Stimulated activated CD8-positive, alpha-beta memory T cell treated with anti-CD3 and anti-CD28 coated beads, Interleukin-12 subunit alpha, Interleukin-12 subunit beta, amount 100 ng/mL, for 4 hours (primary cell): Measurements from ENCODE around the gene TUBGCP2.

Experiments used
- DNase-seq: peaks from one replicate; pipeline ENCODE4 v3.0.0-alpha.2; 2020; ENCODE audit warnings: low read depth

Gene TUBGCP2

GRCh38 chr10:133343558-133343957 lies 34.9 kb upstream of the TUBGCP2 start:
- no peak for DNase-seq

DNA sequence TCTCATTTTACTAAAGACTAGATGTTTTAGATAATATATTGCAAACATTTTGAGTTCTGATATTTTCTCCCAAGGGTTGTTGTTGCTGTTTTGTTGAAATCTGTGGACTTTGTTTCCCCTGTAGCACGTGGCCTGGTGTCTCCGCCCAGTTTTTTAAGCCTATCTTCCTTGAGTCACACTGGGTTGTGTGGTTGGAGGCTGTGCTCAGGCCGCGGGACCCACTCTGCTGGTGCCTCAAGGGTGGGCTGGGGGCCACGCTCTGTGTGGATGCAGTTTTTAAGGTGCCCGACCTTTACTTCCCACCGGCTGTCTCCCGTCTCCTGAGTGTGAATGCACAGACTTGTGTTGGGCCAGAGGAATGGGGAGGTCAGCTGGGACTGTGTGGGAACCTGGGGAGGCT lies 34.3 kb upstream of the TUBGCP2 start:
- no peak for DNase-seq

- no peak for DNase-seq
These were observed 33.3 kb upstream of the TUBGCP2 start for GRCh38 chr10:133341983-133342382.

DNA sequence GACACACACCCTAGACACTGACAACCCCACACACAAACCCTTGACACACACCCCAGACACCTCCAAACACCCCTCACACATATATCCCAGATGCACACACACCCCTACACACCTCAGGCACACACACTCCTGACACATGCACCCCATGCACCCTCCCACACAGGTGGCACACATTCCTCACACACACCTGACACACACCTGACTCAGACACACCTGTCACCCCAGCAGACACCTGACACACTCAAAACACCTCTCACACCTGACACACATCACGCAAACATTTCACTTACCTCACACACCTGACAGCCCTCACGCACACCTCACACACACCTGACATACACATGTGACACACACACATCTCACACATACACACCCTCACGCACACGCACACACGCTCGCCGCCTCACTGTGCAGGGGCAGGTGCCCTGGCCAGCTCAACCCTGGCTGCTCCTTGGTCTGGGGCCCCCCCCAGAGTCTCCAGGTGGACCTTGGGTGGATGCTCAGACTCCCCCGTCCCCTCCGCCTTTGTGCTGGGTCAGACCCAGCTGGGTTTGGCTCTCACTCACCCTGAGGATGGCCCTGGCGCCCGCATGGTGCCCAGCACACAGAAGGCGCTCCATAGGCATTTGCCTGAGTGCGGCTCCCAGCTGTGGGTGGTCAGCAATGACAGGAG lies 31.2 kb upstream of the TUBGCP2 start:
- DNase-seq, result no peak

GRCh38 chr10:133338080-133339071 lies 29.7 kb upstream of the TUBGCP2 start:
- no peak for DNase-seq

GRCh38 chr10:133337370-133337725 lies 28.7 kb upstream of the TUBGCP2 start:
- DNase-seq, result no peak

DNA sequence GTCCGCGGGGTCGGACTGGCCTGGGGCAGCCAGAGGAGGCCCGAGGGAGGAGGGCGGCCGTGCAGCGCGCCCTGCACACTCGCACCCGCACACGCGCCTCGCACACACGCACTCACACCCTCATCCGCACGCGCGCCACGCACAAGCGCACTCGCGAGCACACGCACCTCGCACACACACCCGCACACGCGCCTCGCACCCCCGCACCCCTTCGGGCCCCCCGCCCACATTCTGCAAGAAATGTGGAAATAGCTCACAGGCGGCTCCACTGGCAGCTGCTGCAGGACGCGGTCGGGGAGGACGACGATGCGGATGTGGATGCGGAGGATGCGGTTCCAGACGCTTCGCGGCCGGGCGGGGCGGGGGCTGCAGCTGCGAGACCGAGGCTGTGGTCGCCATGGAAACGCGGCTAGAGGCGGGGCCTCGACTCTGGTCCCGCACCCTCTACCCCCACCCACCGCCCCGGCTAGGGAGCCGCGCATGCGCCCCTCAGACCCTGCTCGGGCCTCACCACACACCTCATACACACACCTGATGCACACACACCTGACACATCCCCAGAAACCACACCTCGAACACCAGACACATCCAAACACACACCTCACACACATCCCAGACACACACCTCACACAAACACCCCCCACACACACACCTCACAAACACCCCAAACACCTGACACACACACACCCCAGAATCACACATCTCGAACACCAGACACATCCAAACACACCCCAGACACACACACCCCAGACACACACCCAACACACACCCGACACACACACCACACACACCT lies 28.1 kb upstream of the TUBGCP2 start, which contains the start of gene CALY:
Gene CALY, minus strand, starts transcription at position 320 of the 793 bp plus-strand sequence. CDS start 7,907 bp downstream, outside the sequence.
- DNase-seq, result peak; percentile 65

GRCh38 chr10:133336118-133336576 lies 27.5 kb upstream of the TUBGCP2 start:
- no peak for DNase-seq

GRCh38 chr10:133335246-133336117 lies 26.8 kb upstream of the TUBGCP2 start:
- peak; percentile 71 for DNase-seq

GRCh38 chr10:133334503-133335245 lies 26.0 kb upstream of the TUBGCP2 start:
- DNase-seq, result no peak

DNA sequence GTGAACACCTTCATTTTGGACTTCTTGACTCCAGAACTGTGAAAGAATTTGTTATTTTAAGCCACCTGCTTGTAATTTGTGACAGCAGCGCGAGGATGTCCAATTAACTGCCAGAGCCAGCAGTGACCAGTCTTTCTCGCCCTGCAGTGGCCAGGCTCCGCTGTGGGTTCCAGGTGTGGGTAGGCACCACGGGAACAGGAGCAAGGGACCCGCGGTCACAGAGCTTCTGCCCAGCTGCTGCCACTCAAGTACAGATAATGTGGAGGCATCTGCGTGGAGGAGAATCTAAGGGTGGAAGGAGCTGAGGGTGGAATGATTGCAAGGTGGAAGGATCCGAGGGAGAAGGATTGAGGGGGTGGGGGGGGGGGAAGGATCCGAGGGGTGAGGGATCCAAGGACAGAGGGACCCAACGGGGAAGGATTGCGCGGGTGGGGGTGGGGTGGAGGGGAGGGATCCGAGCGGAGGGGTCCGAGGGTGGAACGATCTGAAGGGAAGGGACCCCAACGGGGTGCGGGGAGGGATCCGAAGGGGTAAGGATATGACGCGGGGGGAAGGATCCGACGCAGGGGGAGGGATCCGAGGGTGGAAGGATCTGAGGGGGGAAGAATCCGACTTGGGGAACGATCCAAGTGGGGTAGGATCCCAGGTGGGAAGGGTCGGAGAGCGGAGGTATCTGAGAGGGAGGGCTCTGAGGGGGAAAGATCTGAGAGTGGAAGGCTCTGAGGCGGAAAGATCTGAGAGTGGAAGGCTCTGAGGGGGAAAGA lies 24.4 kb upstream of the TUBGCP2 start:
- no peak for DNase-seq

DNA sequence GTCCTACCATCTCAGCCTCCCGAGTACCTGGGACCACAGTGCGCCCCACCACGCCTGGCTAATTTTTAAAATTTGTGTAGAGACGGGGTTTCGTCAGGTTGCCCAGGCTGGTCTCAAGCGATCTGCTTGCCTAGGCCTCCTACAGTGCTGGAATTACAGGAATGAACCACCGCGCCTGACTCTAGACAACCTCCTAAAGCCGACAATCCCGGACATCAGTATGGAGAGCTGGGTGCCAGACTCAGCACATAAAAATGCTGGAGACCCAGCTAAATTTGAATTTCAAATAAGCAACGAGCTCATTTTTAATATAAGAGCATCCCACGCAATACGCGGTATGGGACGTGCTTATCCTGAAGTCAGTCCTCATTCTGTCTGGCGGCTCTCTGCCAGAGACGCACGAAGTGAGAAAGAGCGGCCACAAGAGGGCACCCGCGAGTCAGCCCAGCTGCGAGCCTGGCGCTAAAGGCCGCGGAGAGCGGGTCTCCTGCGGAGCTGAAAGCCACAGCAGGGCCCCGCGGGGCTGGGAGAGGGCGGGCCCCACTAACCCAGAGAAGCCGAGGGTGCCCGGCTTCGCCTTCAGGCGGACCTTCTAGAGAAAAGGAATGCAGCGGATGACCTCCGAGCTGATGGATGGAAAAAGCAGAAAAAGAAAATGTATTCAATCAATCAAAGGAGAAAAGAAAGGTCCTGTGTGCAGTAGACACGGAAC lies 21.0 kb upstream of the TUBGCP2 start:
- DNase-seq, result peak; percentile 70

GRCh38 chr10:133328358-133329343 lies 20.0 kb upstream of the TUBGCP2 start:
- DNase-seq, result no peak

GRCh38 chr10:133327651-133328357 lies 19.1 kb upstream of the TUBGCP2 start:
- no peak for DNase-seq

- no peak for DNase-seq
These were observed 18.3 kb upstream of the TUBGCP2 start for GRCh38 chr10:133326745-133327650.

DNA sequence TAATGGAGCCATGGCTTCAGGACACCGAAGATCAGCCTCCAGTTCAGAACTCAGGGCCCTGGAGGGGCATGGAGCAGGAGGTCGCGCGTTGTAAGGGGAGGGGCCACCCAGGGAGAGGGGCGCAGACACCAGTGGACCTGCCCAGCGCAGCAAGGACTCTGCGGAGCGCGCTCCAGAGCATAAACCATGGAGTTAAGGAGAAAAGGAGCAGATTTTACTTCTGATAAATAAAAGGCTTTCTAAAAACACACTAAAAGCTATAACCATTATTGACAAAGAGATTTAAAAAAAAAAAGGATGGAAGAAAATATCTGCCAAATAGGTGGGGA lies 17.5 kb upstream of the TUBGCP2 start:
- no peak for DNase-seq
